Ascending aorta (tissue), 2 donors: ENCODE measurements around the gene CYP2B6. TPM values are rescaled to one million over a fixed set of nuclear protein-coding genes. Genes with fewer than 3 reads are reported as not detected.
"Not testable (repeated sequence)": the region's sequence is repeated elsewhere in the genome, so short reads cannot be mapped to it uniquely, and the experiment has no call there.

Experiments used
- DNase-seq, 2 donors: peaks; one replicate each; pipeline ENCODE4 v3.0.0-alpha.2; 2019; ENCODE audit warnings: low spot score in 2 of 2
- H3K27ac ChIP-seq, 2 donors: fragments of 200-600 bp; sonication (generic); one replicate each; pipeline ENCODE4 v1.5.1; 2016 to 2017; ENCODE audit warnings: mild to moderate bottlenecking in 1 of 2
- H3K27me3 ChIP-seq: fragments of 200-600 bp; sonication (generic); one replicate; pipeline ENCODE4 v1.5.1; 2017
- H3K36me3 ChIP-seq, 2 donors: fragments of 200-600 bp; sonication (generic); one replicate each; pipeline ENCODE4 v1.5.1; 2016
- H3K4me1 ChIP-seq, 2 donors: fragments of 200-600 bp; sonication (generic); one replicate each; pipeline ENCODE4 v1.5.1; 2016 to 2017; ENCODE audit warnings: mild to moderate bottlenecking in 1 of 2
- H3K4me3 ChIP-seq, 2 donors: fragments of 200-600 bp; sonication (generic); one replicate each; pipeline ENCODE4 v1.5.1; 2016 to 2017; ENCODE audit warnings: mild to moderate bottlenecking in 1 of 2
- H3K9me3 ChIP-seq, 2 donors: fragments of 200-600 bp; sonication (generic); one replicate each; pipeline ENCODE4 v1.5.1; 2016
- intact Hi-C: fragments of 100-400 bp; cut with DNase I; formaldehyde crosslinking; loops from one replicate; pipeline ENCODE4 v1.15.1; 2023
- total RNA-seq: library from RNA; depleted of rRNA; stranded (reverse); fragments of >200 nt; gene quantifications from one replicate; pipeline ENCODE4 v1.1.0, GENCODE V29; 2016
- TF ChIP-seq, protein P1 (sequence below), 3 experiments: fragments of 200-600 bp in 2 of 3; fragments of 450-650 bp in 1 of 3; sonication (generic) in 2 of 3; IDR thresholded peaks; one replicate each; pipeline ENCODE4 v1.5.1; 2016 to 2019; ENCODE audit warnings: antibody characterized with exemption in 3 of 3, mild to moderate bottlenecking in 1 of 3, moderate library complexity in 1 of 3

CYP2B6 gene
- total RNA-seq, 1 donor from 2014 or later, result not detected

DNA sequence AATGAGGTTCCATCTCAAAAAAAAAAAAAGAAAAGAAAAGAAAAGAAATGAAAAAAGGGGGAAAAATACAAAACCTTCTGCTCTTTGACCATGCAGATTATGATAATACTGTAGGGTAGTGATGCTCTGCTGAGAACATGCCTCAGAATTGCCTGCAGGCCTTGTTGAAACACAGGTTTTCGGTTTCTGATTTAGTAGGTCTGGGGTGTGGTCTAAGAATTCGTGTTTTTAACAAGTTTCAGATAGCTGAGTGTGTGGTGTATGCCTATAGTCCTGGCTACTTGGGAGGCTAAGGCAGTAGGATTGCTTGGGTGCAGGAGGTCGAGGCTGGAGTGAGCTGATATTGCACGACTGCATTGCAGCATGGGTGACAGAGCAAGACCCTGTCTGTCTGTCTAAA lies 14.9 kb upstream of the CYP2B6 start:
- TF ChIP-seq, protein P1, sequence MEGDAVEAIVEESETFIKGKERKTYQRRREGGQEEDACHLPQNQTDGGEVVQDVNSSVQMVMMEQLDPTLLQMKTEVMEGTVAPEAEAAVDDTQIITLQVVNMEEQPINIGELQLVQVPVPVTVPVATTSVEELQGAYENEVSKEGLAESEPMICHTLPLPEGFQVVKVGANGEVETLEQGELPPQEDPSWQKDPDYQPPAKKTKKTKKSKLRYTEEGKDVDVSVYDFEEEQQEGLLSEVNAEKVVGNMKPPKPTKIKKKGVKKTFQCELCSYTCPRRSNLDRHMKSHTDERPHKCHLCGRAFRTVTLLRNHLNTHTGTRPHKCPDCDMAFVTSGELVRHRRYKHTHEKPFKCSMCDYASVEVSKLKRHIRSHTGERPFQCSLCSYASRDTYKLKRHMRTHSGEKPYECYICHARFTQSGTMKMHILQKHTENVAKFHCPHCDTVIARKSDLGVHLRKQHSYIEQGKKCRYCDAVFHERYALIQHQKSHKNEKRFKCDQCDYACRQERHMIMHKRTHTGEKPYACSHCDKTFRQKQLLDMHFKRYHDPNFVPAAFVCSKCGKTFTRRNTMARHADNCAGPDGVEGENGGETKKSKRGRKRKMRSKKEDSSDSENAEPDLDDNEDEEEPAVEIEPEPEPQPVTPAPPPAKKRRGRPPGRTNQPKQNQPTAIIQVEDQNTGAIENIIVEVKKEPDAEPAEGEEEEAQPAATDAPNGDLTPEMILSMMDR (IDR thresholded peaks at IDR 0.05), result no peak
- DNase-seq, result no peak
- Histone ChIP-seq H3K27ac (no peak overlapping the region), H3K9me3 (no peaks in the 10 kb centered on the region), H3K27me3 (no peaks in the 10 kb centered on the region), H3K36me3 (no peaks in the 10 kb centered on the region), H3K4me1 (no peaks in the 10 kb centered on the region), H3K4me3 (no peak overlapping the region)
- intact Hi-C loops, result loop anchor here (10.0 kb wide), 1 partner anchor 329 kb away; no protein-coding TSS in a partner anchor

DNA sequence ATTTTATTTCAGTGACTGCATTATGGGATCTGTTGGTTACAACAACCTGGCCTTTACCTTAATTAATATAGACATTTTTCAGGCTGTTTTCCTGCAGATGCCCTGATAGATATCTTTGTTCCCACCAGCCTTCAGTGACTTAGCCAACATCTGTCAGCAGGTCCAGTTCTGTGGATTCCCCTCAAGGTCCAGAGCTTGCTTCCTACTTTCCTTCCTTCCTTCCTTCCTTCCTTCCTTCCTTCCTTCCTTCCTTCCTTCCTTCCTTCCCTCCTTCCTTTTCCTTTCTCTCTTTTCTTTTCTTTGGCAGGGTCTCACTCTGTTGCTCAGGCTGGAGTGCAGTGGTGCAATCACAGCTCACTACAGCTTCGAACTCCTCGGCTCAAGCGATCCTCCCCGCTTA lies 14.4 kb upstream of the CYP2B6 start:
- no peaks in the 10 kb centered on the region for H3K4me1 ChIP-seq
- DNase-seq, result no peak
- H3K36me3 ChIP-seq, result no peaks in the 10 kb centered on the region
- intact Hi-C loops, result loop anchor here (10.0 kb wide), 1 partner anchor 328 kb away; no protein-coding TSS in a partner anchor
- TF ChIP-seq, protein P1 (IDR thresholded peaks at IDR 0.05), result no peak
- no peak overlapping the region for H3K27ac ChIP-seq
- H3K27me3 ChIP-seq, result no peaks in the 10 kb centered on the region
- H3K4me3 ChIP-seq, result no peak overlapping the region
- no peaks in the 10 kb centered on the region for H3K9me3 ChIP-seq

DNA sequence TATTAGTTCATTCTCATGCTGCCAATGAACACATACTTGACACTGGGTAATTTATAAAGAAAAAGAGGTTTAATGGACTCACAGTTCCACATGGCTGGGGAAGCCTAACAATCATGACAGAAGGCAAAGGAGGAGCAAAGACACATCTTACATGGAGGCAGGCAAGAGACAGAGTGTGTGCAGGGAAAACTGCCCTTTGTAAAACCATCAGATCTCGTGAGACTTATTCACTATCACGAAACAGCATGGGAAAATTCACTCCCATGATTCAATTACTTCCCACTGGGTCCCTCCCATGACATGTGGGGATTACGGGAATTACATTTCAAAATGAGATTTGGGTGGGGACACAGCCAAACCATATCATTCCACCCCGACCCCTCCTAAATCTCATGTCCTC lies 11.3 kb upstream of the CYP2B6 start:
- H3K27me3 ChIP-seq, H3K36me3 ChIP-seq, H3K27ac ChIP-seq, DNase-seq, H3K9me3 ChIP-seq, H3K4me3 ChIP-seq, H3K4me1 ChIP-seq: not testable (repeated sequence)
- intact Hi-C loops, result loop anchor here (10.0 kb wide), 1 partner anchor 325 kb away; no protein-coding TSS in a partner anchor

DNA sequence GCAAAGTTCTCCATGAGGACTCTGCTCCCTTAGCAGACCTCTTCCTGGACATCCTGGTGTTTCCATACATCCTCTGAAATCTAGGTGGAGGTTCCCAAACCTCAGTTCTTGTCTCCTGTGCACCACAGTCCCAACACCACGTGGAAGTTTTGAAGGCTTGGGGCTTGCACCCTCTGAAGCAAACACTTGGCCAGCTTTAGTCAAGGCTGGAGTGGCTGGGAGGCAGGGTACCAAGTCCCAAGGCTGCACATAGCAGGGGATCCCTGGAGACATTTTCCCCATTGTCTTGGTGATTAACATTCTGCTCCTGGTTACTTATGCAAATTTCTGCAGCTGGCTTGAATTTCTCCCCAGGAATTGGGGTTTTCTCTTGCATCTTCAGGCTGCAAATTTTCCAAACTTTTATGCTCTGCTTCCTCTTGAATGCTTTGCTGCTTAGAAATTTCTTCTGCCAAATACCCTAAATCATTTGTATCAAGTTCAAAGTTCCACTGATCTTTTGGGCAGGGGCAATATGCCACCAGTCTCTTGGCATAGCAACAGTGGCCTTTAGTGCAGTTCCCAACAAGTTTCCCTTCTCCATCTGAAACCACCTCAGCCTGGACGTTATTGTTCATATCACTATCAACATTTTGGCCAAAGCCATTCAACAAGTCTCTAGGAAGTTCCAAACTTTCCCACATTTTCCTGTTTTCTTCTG lies 10.2 kb upstream of the CYP2B6 start:
- H3K4me1 ChIP-seq, H3K36me3 ChIP-seq, DNase-seq, H3K27me3 ChIP-seq, intact Hi-C loops, H3K27ac ChIP-seq, H3K4me3 ChIP-seq, H3K9me3 ChIP-seq: not testable (repeated sequence)

DNA sequence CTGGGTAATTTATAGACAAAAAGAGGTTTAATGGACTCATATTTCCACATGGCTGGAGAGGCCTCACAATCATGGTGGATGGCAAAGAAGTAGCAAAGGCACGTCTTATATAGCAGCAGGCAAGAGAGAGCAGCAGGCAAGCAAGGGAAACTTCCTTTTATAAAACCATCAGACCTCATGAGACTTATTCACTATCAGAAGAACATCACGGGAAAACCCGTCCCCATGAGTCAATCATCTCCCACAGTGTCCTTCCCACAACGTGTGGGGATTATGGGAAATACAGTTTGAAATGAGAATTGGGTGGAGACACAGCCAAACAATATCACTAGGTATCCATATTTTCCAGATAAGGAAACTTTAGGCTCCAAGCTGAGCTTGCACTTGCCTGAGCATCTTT lies 9.5 kb upstream of the CYP2B6 start:
- Histone ChIP-seq H3K9me3 (no peaks in the 10 kb centered on the region), H3K36me3 (no peaks in the 10 kb centered on the region), H3K4me3 (no peak overlapping the region), H3K4me1 (no peaks in the 10 kb centered on the region), H3K27ac (no peak overlapping the region), H3K27me3 (no peaks in the 10 kb centered on the region)
- intact Hi-C loops, result no loop called here
- TF ChIP-seq, protein P1 (IDR thresholded peaks at IDR 0.05), result no peak
- DNase-seq, result no peak

DNA sequence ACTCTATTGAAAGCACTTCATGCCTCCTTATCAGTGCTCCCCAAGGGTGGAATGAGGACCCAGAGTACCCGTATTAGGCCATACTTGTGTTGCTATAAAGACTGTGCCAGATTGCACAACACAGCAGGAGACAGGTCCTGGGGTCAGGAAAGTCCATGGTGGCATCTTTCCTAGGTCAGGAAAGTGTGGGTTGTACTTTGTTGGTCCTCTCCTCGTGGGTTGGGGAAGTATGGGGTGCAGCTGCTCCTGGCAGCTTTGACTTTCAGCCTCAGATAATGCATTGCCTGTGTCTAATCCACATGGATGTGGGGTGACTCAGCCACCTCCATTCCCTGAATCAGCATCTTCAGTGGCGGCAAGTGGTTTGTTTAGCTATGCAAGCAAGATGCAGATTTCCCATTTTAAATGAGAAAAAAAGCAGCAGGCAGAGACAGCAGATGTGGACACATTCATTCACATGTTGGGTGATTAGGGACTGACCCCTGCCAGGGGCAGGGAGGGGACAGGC lies 8.4 kb upstream of the CYP2B6 start:
- no peaks in the 10 kb centered on the region for H3K9me3 ChIP-seq
- no peaks in the 10 kb centered on the region for H3K27me3 ChIP-seq
- H3K27ac ChIP-seq, result no peak overlapping the region
- intact Hi-C loops, result no loop called here
- H3K4me1 ChIP-seq, result no peaks in the 10 kb centered on the region
- DNase-seq, result no peak
- H3K36me3 ChIP-seq, result no peaks in the 10 kb centered on the region
- no peak overlapping the region for H3K4me3 ChIP-seq
- TF ChIP-seq, protein P1 (IDR thresholded peaks at IDR 0.05), result no peak
